ENCODE results near the gene TNRC6B.
A peak's percentile ranks its signal among the peaks of the same experiment; 100 is the strongest.

Gene TNRC6B

DNA sequence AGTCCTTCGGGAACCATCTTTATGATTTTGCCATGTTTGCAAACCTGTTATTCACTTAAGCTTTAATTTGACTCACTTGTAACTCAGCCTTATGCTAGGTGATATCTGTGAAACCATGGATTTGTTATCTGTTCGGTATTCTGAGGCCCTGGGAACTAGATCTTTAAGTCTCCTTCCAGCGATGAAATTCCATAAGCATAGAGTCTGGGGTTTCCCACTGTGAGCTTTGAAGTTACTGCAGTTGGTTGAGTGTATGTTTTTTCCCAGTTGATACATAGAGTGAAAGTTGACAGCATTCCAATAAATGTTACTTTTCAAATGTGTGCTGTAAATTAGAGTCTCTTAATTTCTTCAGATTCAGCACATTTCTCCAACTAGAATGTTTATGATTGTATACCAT, 66.9 kb downstream of the TNRC6B start:
- DNase-seq: no peak

DNA sequence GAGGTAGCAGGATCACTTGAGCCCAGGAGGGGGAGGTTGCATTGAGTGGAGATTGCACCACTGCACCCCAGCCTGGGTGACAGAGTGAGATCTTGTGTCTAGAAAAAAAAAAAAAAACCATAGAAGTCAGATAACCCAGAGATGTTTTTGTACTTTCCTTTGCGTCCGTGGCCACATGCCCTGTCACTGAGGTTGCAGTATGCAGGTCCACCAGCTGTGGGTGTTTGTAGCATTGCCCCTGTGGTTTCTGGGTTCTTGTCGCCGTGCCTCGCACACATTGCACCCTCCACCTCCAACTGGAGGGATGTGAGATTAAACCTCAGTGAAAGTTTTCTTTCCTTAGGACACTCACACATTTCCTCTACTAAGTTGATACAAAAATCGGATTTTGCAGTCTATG, 70.3 kb downstream of the TNRC6B start:
- DNase-seq: peak; percentile 63

DNA sequence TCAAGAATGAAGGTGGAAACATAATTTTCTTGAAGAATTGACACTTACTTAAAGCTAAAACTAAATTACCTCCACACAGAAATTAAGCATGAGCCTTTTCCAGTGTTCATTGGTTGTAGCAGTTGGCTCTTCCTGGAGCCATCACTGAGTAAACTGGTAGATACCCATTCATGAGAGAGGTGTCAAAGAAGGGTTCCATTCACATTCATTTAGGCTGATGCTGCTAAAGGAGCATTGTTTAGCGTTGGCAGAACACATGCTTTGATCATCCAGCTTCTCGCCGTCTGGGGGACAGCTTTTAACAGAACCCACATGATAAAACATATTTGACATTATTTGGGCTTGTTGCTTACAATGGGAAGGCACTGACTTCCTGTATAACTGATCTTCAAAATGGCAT, 71.6 kb downstream of the TNRC6B start:
- no peak for DNase-seq

DNA sequence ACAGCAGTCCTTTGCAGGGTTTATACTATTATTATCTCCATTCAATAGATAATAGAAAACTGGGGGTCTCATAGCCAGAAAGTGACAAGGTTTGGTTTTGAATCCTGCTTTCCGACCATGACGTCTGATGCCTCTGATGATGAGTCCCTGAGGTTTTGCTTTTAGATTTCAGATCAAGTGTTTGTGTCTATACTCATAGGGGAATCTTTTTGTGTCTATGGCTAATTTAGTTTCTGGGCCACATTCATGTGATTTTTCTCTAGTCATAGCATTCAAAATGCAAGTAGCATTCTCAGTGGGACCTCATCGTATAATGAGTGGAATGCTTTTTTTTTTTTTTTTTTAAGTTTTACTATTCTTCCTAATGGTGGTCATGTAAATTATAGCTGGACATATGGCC, 72.9 kb downstream of the TNRC6B start:
- DNase-seq: no peak

DNA sequence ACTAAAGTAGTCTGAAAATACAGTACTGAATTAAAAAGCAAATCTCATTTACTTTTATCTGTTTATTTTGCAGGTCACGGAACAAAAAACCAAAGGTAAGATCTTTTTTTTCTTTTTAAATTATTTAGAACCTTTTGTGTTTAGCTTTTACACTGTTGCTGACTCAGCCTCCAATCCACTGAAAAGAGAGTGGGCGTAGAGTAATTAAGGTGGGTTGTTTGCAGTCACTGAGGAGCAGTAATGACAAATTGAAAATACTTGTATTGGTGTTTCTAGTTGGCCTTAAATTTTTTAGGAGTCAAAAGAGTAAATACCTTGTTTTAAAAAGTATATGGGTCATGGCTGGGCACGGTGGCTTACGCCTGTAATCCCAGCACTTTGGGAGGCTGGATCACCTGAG, 73.4 kb downstream of the TNRC6B start:
- no peak for DNase-seq

DNA sequence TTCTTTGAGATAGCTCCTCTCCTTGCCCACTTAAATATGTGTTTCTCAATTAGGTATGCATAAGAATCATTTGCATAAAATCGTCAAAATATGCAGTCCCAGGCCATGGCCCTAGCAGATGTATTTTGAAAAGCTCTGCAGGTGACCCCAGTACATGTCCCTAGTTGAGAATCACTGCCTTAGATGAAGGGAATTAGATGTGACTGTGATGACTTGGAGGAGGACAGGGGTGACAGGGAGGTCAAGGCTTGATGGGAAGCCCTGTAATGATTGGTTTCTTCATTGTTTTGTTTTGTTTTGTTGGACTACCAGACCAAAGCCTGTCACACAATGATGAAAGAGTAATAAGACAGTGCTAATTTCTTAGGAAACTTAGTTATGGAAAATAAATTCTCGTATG, 74.4 kb downstream of the TNRC6B start:
- DNase-seq: no peak

DNA sequence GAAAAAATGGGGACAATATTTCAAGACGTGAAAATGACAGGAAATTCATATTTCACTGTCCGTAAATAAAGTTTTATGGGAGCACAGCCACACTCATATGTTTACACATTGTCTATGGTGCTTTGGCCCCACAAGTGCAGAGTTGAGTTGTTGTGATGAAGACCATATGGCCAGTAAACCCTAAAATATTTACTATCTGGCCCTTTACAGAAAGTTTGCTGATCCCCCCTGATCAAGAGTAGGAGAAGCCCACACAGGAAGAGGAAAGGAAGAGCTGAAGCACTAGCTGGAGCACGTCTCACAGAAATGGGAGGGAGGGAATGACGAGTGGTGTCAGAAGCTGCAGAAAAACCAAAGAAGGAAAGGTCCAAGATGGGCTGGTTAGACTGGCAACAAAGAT, 78.8 kb downstream of the TNRC6B start:
- DNase-seq: no peak

DNA sequence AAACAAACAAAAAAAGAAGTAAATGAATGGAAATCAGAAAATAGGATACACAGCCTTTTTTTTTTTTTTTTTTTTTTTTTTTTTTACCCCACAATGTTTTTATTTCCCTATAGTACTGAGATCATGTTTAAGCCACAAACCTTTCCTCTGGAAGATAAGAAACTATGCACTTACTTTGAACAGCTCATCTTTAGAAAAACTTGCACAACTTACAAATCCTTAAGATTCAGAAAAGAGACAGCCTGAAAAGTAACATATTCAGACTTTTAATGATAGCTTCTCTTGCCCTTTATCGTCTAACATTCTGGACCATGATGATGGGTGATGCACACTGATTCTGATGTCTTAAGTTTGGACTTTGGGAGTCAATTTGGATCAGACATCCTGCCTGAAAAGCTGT, 80.3 kb downstream of the TNRC6B start:
- no peak for DNase-seq

DNA sequence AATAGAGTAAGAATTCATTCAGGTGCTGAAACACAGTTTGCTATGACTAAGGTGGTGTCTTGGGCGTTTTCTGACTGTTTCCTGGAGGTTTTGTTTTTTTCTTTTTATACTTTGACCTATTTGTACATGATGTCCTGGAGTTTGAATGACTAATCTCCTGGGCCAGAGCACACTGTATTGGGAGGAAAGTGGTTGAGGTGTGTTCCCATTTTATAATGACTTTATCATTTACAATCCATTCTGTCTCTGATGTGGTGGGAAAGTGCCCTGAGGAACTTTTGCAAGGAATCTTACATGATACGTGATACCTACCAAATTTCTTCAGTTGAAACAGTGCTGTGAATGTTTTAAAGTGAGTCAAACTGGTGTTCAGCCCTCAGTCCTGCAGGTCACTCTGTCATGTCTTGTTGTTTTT, 80.8 kb downstream of the TNRC6B start:
- no peak for DNase-seq

DNA sequence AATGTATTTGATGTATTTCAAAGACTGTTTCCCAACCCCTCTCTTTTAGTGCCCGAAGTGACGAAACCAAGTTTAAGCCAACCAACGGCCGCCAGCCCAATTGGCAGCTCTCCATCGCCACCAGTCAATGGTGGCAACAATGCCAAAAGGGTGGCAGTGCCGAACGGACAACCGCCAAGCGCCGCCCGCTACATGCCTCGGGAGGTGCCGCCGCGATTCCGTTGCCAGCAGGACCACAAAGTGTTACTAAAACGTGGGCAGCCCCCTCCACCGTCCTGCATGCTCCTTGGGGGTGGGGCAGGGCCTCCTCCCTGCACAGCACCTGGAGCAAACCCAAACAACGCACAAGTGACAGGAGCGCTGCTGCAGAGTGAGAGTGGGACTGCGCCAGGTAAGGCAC, 84.1 kb downstream of the TNRC6B start:
- DNase-seq: no peak

DNA sequence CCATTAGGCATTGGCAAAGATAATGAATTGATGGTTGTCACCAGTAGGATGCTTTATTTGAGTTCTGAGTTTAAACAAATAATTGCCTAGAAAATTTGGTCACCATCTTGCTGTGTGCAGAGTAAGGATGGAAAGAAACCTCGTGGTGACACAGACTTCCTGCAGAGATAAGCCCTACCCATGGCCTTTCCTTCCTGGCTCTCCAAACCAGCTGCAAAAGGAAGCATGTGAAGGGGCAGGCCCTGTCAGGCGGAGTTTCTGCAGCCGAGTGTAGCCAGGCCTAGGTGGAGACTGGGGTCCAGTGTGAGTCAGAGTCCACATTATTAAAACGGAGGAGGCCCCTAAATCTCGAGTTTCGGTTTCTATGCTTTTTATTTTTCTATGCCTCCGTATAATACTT, 85.5 kb downstream of the TNRC6B start:
- DNase-seq: no peak

DNA sequence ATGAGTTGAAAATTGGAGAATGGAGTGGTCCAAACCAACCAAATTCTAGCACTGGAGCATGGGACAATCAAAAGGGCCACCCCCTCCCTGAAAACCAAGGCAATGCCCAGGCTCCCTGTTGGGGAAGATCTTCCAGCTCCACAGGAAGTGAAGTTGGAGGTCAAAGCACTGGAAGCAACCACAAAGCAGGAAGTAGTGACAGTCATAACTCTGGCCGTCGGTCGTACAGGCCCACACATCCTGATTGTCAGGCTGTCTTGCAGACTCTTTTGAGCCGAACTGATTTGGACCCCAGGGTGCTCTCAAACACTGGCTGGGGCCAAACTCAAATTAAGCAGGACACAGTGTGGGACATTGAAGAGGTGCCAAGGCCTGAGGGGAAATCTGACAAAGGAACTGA, 88.1 kb downstream of the TNRC6B start:
- DNase-seq: no peak

DNA sequence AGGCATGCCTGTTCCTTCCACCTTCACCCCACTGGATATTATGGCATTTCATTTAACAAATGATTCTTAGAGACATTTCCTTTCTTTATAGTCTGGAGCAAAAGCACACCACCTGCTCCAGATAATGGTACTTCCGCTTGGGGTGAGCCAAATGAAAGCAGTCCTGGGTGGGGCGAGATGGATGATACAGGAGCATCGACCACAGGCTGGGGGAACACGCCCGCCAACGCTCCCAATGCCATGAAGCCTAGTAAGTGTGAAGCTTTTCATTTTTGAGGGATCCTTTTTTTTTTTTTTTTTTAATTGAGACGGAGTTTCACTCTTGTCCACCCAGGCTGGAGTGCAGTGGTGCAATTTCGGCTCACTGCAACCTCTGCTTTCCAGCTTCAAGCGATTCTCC, 92.3 kb downstream of the TNRC6B start:
- DNase-seq: no peak

DNA sequence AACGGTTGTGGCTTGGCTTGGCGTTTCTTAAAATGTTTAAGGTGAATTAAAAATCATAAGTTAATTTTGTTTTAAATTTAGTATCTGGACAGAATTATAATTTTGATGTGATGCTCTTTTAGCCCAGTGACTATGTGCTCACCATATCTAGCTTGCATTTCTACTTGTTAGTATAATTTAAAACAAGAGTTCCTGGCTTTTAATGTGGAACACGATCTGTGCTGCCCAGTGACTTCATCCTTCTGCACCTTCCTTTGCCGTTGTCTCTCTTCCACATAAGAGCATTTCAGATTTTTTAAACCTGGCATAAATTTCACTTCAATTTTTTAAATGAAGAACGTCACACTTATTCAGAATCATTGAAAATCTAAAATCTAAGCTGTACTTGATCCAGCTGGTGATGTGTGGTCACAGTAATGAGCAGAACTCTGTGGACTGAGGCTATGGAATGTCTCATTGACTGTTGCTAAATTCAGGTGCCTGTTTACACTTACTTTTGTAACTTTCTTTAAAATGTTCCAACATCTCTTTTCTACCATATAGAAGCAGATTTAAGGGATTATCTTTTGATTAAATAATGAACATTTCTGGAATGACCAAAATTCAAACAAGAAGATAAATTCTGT, 93.1 kb downstream of the TNRC6B start:
- DNase-seq: no peak

DNA sequence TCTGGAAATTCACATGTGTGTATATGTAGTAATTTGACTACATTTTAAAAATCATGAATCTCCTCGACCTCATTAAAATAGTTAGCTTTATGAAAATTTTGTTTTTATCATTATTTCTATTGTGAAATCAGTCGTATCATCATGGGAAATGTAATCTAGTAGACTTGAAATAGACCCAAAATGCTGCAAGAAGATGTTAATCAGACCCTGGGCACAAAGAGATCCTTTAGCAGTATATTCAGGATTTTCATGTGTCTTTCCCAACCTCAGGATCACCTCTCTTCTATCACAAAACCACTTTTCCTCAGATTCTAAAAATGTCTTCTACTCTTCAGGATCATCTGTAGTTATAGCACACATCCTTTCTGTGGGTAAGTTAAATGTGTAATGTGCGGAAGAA, 93.7 kb downstream of the TNRC6B start:
- DNase-seq: no peak

DNA sequence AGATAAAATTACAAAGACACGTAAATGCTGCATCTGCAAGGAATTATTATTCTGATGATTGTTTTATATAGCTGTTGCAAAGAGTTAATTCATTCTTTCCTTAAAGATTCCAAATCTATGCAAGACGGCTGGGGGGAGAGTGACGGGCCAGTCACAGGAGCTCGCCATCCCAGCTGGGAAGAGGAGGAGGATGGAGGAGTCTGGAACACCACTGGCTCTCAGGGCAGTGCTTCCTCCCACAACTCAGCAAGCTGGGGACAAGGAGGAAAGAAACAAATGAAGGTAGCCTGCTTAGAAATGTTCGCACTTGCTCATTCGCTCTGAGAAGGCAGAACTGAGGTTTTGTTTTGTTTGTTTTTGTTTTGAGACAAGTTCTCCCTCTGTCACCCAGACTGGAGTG, 95.6 kb downstream of the TNRC6B start:
- no peak for DNase-seq

DNA sequence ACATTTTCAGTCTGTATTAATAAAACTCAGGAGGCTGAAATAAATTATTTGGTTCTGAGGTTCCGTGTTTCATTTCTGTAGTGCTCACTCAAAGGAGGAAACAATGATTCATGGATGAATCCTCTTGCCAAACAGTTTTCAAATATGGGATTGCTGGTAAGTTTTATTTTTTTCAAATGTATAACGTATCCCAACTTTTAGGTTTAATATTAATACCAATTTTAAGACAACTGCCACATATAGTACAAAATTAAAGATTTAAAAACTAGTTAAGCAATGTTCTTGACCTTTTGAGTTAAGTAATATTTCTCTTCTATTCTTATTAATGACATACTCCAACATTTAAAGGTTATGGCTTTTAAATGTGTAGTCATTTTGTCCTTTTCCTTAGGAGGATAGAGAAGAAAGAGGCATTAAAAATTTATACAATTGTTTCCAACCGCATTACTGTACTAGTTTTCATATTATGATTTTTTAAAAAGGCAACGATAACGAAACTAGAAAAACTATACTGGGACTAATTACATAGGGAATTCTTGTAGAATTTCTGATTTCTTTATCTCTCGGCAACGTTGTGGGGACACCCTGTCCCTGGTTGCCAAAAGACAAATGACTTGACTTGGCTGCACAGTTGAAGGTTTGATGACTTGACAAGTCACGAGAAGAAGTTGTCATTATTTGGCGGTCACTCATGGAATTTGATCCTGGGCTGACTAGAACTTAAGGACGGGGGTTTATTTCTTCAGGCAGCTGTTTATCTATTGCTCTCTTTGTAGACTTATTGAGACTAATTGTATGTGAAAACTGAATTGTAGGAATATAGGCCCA, 99.5 kb downstream of the TNRC6B start:
- DNase-seq: no peak

DNA sequence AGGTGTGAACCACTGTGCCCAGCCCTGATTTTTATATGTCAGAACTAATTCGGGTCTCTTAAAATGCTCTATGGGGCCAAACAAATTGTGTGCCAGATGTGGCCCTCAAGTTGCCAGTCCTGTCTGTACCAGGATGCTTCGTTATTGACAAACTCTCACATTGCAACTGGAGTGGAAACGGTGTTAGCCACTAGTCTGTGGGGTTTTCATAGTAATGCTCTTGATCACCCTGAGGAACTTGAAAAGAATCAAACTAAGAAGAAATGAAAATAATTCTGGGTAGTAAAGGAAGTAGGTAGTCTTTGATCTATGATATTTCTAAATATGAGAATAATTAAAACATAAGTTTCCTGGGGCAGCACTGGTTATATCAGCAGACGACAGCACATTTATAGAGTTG, 101.3 kb downstream of the TNRC6B start:
- no peak for DNase-seq

DNA sequence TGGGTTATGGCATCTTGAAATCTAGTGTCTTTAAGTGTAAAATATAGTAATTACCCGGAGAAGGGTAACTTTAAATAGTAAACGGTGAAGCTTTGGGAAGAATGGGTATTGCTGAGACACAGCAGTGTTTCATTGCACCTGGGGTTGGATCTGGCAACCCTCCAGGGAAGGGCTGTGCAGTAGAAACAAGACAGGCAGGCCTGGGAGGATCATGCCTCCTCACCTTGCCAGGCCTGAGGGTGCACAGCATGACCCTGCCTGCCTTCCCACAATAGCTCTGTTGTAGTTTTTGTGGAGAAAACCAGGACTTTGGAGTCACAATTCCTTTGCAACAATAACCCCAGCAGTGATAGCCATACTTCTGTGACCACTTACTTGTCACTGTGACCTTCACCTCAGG, 104.0 kb downstream of the TNRC6B start:
- DNase-seq: no peak

DNA sequence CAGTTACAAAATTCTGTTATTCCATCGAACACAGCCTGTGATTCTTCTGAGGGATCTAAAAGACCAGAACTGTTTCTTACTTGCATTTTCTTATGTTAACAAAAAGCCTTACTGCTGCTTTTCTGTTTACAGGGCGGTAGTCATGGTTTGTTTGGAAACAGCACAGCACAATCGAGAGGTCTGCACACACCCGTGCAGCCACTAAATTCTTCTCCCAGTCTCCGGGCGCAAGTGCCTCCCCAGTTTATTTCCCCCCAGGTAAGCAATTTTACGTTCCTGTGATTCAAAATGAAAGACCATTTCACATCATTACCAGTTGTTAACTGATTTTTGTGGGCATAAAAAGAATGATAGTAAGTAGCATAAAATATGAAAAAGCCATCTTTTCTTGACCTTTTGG, 107.8 kb downstream of the TNRC6B start:
- DNase-seq: no peak

DNA sequence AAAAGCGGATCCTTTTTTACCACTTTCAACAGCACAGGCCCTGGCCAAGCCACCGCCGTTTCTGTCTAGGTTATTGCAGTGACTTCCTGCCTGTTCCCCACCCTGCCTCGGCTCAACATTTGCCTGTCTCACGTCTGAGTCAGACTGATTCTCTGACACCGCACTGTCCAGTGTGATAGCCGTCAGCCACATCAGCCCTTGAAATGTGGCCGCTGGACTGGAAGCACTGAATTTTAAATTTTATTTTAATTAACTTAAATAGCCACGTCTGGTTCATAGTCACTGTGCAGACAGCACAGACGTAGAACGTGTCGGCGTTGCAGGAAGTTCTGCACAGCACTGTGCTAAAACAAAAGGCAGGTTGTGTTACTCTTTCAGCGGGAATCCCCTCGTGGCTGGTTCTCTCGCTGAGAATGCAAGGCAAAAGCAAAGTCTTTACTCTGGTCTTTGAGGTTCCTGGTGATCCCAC, 112.3 kb downstream of the TNRC6B start:
- peak; percentile 60 for DNase-seq

DNA sequence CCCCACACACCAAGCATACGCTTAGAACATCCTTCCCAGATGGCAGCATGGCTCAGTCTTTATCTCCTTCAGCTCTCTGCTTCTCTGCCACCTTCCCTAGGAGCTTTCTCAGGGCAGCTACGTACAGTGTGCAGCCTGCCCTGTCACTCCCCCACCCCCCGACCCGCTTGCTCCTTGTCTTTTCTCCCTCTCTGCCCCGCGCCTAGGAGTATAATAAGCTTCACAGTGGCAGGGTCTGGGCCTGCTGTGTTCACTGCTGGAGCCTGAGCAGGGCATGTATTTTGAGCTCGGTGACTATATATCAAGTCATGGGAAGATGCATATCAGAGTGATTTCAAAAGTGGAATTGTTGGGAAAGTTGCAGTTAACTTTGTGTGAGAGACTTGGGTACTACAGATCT, 112.8 kb downstream of the TNRC6B start:
- no peak for DNase-seq

DNA sequence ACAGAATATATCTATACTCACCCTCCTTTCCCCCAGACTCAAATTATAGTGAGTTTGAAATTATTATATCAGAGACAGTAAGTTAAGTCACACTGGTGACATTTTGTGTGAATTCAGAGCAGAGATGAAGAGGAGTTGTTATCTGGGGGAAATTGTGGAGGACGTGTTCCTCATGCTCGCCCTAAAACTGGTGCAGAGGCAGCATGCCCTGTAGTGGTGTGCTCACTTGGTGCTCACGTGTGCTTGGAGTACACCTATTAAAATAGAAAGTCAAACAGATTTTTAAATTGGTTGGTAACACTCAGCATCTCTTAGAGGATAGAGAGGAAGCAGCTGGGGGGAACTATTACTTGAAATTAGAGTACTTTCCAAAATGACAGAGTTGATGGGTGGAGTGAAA, 117.0 kb downstream of the TNRC6B start:
- DNase-seq: no peak

DNA sequence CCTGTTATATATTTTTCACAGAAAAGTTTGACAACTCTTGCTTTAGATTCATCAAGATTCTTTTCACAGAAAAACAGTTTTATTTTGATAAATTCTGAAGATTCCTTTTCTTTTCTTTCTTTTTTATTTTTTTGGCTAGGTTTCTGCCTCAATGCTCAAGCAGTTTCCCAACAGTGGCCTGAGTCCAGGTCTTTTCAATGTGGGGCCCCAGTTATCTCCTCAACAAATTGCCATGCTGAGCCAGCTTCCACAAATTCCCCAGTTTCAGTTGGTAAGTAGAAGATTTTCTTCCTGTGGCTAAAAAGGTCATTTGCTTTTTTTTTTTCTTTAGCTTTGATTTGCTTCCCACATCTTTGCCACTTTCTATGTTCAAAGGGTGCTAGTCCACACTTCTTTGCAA, 122.6 kb downstream of the TNRC6B start:
- DNase-seq: no peak
